GM21528 (cell line): ENCODE results near the gene LMX1A.

ENCODE experiments used
- ATAC-seq: cut with Tn5 transposase; IDR thresholded peaks from one replicate; pipeline ENCODE4 v1.9.1; 2021; ENCODE audit warnings: mild to moderate bottlenecking, moderate library complexity; ENCODE audit not compliant: unreplicated experiment, low FRiP score

The LMX1A gene

GRCh38 chr1:165281207-165281901 is 75.2 kb downstream of the LMX1A start:
- ATAC-seq = no peak

DNA sequence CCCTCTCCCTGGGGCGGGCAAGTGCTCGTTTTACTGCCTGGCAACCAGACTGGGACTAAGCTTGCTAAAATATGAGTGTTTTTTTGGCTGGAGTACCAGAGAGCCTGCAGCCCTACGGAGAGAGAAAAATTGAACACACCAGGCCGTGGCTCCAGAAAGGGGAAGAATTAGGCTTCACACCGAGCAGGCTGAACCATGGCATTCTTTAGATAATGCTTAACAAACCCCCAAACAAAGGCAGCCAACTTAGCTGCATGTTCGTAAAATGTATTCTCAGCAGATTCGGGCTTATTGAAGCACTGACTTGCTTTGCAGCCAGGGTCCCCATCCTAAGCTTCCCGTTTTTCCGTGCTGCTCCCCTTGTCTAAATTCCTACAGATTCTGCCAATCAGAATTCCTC is 76.6 kb downstream of the LMX1A start:
- no peak for ATAC-seq

- no peak for ATAC-seq
Observed at GRCh38 chr1:165276314-165276713, 80.2 kb downstream of the LMX1A start.

DNA sequence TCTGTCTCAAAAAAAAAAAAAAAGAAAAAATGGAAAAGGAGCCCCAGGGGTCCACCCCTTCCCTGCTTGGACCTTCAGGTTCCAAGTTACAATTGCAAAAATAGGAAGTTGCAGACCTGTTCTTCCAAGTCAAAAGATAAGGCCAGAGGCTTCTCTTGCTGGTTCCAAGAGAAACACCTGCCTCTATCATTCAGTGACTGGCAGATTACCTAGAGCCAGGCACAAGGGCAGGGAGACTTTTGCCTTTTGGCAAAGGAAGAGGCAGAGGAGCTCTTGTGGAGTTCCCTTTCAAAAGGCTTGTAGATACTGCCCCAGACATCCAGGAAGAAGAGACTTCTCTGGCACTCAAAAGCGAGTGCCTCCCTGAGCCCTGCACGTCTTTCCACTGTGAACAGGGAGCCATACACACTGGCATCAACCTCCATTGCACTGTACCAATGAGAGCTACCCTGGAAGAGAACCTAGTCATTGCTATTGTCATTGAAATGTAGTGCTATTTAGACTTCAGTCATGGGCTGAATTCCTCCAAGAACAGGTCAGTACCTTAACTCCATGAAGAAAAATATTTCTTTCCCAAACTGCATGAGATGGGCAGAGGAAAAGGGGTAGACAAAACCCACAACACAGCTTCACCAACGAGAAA is 91.2 kb downstream of the LMX1A start:
- ATAC-seq = no peak

- ATAC-seq = no peak
Observed at GRCh38 chr1:165259706-165260428, 96.6 kb downstream of the LMX1A start.

DNA sequence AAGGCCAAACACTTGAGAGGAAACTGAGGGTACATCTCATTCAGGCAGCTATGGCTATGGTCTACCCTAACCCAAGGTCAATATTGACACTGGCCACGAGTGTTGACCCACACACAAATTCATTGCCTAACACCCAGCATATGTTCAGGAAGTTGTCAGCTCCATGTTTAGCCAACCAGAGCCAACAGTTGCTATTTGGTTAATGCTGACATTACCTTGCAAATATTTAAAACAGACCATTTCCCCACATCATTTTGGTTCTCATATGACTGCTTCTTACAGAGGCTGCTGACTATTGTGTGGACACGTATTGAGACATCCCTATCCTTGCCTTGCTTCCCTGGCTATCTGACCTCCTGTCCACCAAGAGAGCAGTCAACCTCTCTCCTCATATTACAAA is 97.3 kb downstream of the LMX1A start:
- ATAC-seq = no peak

- no peak for ATAC-seq
Observed at GRCh38 chr1:165257969-165258459, 98.5 kb downstream of the LMX1A start.

- no peak for ATAC-seq
Observed at GRCh38 chr1:165254896-165255625, 101.5 kb downstream of the LMX1A start.

- ATAC-seq = no peak
Observed at GRCh38 chr1:165254376-165254775, 102.1 kb downstream of the LMX1A start.

DNA sequence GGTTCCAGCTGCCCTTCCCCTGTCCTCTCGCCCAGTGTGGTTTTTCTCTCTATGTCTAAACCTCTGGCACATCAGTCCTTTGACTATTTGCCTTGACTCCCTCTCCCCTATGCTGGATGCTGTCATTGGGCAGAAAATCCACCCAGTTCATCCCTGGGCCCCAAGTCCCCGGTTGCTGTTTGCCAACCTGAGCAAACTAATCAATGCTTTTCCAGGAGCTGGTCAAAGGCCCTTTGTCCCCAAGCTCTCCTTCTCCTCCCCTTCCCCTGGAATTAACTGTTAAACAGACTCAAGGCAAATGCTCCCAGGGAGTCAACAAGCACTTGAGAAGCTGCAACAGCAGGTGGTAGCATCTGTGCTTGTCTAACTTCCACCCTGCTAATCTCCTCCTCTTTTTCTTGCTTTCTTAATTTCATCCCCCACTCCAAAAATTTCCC is 102.7 kb downstream of the LMX1A start:
- no peak for ATAC-seq

DNA sequence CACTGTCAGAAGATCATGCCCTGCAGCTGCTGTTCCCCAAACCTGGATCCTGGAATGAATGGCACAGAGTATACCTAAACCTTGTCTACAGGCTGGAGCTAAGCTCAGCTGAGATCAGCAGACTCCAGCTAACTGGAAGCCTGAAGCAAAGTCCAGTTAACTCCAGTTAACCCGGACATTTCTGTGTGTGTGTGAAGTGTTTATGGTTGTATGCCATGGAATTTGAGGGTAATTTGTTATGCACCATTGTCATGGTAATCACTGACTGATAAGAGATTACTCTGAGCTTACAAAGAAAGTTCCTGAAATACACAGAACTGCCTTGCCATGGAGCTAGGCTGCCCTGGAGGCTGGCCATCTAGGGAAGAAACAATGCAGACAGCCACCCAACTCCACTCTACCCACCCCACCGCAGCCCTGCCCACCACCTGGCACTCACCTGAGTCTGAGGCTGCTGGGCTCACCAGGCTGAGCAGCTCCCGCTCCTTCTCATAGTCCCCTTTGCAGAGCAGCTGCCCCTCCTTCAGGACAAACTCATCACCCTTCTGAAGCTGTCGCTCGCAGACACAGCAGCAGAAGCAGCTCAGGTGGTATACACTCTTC is 107.4 kb downstream of the LMX1A start:
- no peak for ATAC-seq

DNA sequence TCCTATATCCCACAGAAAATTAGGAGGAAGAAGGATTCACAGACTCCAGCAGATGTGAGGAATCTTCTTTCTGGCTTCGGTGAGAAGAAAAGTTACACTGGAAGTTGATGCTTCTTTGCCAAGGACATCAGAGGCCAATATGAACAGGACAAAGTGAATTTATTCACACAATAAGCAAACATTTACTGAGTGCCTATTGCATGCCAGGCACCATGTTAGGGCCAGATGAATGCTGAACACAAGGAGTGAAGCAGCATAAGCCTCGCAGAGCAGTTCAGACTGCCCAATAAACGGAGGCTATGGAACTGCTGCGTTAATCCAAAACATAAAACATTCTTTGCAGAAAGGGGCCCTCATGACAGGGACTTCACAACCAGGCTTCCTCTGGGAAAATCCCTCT is 114.6 kb downstream of the LMX1A start:
- no peak for ATAC-seq

GRCh38 chr1:165241321-165241720 is 115.2 kb downstream of the LMX1A start:
- ATAC-seq = no peak

GRCh38 chr1:165240492-165240891 is 116.0 kb downstream of the LMX1A start:
- ATAC-seq = no peak

- ATAC-seq = no peak
Observed at GRCh38 chr1:165239873-165240272, 116.6 kb downstream of the LMX1A start.

DNA sequence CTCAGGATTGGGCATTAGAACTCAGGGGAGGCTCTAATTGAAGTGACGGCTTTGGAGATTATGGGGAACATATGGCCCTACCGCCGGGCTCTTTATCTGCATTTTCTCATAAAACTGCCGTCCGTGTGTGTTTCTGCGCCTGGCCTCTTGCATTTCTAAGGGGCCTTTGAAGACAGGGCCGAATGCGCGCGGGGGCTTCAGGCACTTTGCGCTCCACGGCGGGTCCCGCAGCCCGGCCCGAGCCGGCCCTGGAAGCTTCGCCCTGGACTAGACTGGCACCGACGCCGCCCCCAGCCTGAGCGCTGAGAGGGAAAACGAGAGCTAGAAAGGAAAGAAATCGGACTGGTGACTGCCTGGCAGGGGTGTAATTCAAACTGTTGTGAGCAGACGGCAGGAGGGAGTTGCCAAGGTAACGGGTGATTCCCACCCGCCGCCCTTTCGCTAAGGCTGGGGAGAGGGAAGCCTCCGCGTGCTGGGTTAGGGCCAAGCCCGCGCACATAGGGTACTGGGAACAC is 120.7 kb downstream of the LMX1A start:
- ATAC-seq = no peak

DNA sequence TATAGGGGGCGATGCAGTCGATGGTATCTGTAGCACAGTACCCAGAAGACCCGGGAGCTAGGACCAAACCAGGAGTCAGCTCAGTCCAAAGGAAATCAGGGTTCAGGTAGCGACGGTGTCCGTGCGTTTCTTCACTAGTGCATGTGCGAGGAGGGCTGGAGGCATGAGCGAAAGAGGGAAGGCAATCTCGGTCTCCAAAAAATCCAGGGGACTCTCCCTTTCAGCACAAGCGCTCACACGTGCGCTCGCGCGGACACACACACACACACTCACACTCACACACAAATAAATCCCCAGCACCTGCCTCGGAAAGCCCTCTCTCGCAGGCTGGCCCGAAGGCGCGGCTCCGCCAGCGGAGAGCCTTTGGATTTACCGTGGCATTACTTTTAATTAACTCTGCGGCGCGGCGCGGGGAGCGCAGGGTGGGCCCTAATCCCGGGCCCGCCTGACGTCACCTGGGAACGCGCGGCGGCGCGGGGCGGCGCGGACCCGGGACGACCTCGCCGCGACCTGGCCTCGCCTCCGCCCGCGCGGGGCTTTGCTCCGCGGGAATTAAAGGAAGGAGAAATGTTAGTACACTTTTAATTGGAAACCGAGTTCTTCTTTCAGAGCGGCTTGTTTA is 121.2 kb downstream of the LMX1A start:
- no peak for ATAC-seq

- ATAC-seq = no peak
Observed at GRCh38 chr1:165234149-165234548, 122.4 kb downstream of the LMX1A start.

GRCh38 chr1:165228676-165229075 is 127.8 kb downstream of the LMX1A start:
- ATAC-seq = no peak
